RCC 7860 (cell line): Measurements from ENCODE around the gene TDRD1.

Experiments used
- DNase-seq: peaks from one replicate; pipeline ENCODE4 v3.0.0-alpha.2; 2015; ENCODE audit warnings: low spot score
- FAIRE-seq: peaks from 2 replicates; lab custom pipeline; 2012; peaks lifted over from hg19 to GRCh38; lab: Jason Lieb, UNC

The TDRD1 gene

GRCh38 chr10:114228156-114228555 is 49.0 kb downstream of the TDRD1 start:
- DNase-seq (no peak), FAIRE-seq (no peak)

DNA sequence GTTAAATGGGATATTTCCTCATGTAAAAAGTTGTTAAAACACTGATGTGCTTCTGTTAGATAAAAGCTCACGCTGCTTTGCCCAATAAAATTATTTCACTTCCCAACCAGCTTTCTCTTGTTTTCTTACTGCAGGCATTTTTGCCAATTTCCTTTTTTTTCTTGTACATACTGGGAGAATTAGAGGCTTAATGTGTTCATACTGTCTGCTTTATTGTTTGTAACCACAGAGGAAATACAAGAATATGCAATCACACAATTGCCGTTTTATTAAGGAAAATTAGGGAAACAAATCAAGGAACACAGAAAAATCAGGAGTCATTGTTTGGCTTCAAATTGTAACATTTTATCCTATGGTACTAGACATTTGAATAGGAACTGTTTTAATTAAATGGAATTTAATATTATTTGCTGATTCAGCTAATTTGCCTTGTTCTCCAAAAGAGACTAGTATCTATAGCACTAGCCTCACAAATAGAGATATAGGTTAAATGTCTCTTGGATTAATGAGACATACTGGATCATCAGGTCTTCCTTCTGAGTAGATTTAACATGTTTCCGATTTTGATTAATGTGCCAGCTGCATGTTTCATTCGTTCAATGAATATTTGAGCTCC is 53.5 kb downstream of the TDRD1 start:
- DNase-seq (no peak), FAIRE-seq (no peak)

GRCh38 chr10:114233482-114233881 is 54.3 kb downstream of the TDRD1 start:
- FAIRE-seq = no peak

DNA sequence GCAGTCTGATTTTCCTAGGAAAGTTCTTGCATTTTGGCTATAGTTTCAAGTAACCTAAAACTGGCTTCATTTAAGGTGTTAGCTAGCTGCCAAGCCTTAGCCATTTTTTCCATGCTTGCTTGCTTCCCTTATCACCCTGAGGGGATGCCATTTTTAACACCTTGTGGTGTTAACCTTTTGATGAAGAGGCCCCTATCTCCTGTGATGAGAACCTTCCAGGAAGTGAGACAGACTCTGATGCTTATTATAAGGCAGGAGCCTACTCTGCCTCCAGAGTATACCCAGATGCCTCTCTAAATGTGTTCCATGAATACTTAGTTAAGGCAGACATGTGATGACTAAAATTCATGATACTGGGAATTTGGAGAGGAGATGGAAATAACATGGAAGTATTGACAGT is 55.0 kb downstream of the TDRD1 start:
- no peak for FAIRE-seq
- no peak for DNase-seq

More at GRCh38 chr10:114233482-114233881, 54.3 kb downstream of the TDRD1 start:
- no peak for DNase-seq

DNA sequence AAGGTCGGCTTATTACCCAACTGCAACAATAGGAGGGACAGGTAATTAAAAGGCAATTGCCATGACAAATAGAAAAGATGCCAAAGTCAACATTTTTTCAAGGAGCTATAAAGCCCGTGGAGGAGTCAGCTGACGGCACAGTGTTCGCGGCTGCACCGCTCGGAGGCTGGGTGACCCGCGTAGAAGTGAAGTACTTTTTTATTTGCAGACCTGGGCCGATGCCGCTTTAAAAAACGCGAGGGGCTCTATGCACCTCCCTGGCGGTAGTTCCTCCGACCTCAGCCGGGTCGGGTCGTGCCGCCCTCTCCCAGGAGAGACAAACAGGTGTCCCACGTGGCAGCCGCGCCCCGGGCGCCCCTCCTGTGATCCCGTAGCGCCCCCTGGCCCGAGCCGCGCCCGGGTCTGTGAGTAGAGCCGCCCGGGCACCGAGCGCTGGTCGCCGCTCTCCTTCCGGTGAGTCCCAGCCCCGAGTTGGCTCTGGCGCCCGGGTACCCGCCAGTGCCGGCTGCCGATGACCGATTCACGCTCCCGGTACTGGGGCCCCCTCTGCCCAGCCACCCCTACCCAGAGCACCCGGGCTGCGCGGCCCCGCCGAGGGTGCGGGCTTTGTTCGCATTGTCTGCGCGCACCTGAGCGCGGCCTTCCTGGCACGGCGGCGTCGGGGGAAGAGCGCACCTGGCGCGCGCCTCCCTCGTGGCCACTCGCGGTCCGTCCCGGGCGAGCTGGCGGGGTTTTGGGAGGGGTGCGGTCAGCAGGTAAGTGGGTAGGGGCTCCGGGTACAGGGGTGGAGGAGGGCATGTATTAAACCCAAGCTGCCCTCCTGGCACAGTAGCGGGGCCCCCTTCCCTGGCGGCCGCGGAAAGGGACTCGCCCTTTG is 60.2 kb downstream of the TDRD1 start, which contains the start of gene VWA2:
VWA2 (plus strand) TSS at position 138 of the 877 bp plus-strand sequence. CDS start 9,460 bp downstream, outside the sequence.
- no peak for DNase-seq
- no peak for FAIRE-seq

DNA sequence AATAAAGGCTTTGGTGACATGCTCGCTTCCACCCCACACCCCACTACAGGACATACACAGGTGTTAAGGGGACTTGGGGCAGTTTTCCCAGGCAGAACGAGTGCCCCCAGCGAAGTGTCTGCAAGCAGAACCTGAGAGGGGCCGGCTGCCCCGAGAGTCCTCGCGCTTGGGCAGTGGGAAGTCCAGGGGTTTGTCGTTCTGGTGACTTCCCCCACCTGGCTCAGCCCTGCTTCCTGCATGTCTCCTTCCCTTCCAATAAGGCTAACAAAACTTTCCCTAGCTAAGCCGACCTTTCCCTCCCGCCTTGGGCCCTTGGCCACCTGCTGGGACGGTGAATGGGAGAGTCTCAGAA is 60.8 kb downstream of the TDRD1 start:
- DNase-seq = no peak
- no peak for FAIRE-seq

DNA sequence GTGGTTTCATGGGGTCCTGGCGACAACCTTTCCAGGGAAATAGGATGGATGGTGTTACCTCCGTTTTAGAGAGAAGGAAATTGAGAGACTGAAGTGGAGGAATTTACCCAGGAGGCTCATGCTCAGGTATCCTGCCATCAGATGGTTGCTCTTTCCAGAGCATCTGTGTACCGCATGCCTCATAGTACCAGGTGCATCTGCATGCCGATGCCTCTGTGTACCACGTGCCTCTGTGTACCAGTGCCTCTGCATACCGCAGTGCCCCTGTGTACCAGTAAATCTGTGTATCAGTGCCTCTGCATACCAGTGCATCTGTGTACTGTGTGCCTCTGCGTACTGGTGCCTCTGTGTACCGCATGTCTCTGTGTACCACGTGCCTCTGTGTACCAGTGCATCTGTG is 63.1 kb downstream of the TDRD1 start:
- DNase-seq (no peak), FAIRE-seq (no peak)

GRCh38 chr10:114243661-114244060 is 64.5 kb downstream of the TDRD1 start:
- no peak for FAIRE-seq
- DNase-seq = no peak

DNA sequence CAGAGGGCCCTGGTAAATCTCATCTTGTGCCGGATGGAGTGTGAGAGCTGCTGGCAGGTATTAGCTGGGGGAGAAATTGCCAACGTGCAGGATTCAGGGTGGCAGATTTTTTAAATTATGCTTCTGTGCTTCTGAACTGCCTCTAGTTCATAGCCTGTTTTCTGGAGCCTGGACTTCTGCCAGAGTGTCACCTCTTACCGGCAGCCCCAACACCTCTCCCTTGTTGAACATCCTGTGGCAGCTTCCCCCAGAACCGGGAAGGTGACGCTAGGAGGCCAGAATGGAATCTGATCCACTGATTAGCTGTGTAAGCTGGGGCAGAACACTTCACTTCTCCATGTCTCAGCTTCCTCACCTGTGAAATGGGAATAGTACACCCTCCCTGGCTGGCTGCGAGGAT is 65.0 kb downstream of the TDRD1 start:
- FAIRE-seq (no peak), DNase-seq (no peak)

GRCh38 chr10:114245121-114245791 is 66.1 kb downstream of the TDRD1 start:
- DNase-seq = peak; percentile 17
- no peak for FAIRE-seq

GRCh38 chr10:114246679-114247305 is 67.6 kb downstream of the TDRD1 start:
- no peak for DNase-seq
- no peak for FAIRE-seq

DNA sequence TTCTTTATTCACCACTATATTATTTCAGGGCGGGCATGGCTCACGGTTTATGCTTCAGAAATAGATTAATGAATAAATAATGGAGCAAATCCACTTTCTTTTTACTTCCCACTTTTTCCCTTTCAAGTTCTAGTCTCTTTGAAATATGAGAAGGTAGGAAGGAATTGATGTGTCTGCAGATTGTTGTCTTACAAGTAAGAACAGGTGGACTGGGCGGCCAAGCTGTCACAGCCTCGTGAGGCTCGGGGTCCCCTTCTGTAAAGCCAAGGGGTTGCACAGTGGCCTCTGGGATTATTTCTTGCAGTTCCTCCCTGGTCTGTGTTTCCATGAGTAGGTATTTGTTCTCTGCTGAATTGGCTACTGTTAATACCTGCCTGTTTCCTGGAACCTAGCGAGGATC is 71.1 kb downstream of the TDRD1 start:
- no peak for FAIRE-seq
- DNase-seq = no peak

DNA sequence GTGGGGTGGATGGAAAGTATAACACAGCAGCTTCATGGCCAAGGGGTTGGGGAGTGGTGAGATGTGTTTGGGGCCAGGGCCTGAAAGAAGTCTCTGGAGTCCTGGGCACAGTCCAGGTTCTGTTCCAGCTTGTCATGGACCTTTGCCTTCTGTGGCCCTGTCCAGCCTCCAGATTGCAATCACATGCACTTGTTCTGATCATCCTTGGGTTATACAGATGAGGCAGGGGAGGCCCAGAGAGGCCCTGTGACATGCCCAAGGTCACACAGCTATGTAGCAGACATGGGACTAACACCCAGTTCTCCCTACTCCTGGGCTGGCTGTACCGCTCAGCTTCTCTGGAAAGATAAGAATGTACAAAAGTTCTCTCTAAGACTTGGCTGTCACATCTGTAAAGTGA is 71.6 kb downstream of the TDRD1 start:
- no peak for FAIRE-seq
- no peak for DNase-seq

GRCh38 chr10:114252092-114252491 is 72.9 kb downstream of the TDRD1 start:
- DNase-seq = no peak

GRCh38 chr10:114252883-114253282 is 73.7 kb downstream of the TDRD1 start:
- DNase-seq = no peak
- no peak for FAIRE-seq

More at GRCh38 chr10:114252092-114252491, 72.9 kb downstream of the TDRD1 start:
- FAIRE-seq = no peak

DNA sequence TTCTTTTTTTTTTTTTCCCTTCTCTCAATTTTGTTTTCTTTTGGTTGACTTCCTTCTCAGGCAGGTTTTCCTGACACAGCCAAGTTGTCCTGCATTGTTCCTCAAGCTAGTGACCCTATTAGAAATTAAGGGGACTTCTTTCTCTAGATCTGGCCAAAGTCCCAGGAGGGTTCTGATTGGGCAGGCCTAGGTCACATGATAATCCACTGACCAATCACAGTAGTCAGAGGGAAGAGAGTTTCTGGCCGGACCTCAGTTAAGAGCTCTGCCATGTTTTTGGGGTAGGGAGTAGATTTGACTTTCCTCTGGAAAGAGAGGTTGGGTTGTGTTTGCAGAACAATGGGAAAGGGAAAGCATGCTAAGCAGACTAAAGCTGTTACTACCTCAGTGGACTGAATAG is 76.1 kb downstream of the TDRD1 start:
- no peak for FAIRE-seq
- no peak for DNase-seq

DNA sequence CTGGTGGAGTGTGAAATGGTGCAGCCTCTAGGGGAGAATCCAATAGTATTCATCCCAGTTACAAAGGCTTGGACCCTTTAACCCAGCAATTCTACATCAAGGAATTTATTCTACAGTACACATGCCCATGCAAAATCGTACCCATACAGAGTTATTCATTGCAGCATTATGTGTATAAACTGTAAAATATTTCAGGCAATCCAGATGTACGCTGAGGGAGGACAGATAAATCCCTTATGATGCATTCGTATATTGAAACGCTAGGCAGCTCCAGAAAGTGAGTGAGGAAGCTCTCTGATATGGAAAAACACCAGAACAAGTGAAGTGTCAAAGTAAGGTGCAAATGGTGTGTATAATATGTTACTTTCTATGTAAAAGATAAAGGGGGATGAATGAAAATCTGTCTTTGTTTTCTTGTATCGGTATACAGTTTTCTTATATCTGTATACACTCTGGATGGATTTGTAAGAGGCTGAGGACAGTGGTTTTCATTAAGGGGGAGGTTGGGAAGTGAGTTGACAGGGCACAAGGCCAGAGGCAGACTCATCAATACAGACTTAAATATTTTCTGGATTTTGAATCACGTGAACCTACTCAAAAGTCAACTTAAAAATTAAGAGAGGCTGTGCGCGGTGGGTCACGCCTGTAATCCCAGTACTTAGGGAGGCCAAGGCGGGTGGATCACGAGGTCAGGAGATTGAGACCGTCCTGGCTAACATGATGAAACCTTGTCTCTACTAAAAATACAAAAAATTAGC is 77.0 kb downstream of the TDRD1 start:
- no peak for FAIRE-seq
- no peak for DNase-seq

DNA sequence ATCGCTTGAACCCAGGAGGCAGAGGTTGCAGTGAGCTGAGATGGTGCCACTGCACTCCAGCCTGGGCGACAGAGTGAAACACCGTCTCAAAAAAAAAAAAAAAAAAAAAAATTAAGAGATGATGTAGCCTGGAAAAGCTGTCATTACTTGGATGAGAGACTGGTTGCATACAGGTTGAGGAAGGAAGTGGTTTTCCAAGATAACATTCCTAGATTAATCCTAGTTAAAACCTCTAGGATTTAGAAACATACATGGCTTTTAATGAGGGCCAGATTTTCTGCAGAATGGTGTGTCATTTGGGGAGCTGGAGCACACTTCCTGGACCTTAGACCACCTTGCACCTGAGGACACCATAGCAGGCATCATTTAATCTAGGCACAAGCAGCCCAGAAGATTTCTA is 77.7 kb downstream of the TDRD1 start:
- FAIRE-seq = no peak

DNA sequence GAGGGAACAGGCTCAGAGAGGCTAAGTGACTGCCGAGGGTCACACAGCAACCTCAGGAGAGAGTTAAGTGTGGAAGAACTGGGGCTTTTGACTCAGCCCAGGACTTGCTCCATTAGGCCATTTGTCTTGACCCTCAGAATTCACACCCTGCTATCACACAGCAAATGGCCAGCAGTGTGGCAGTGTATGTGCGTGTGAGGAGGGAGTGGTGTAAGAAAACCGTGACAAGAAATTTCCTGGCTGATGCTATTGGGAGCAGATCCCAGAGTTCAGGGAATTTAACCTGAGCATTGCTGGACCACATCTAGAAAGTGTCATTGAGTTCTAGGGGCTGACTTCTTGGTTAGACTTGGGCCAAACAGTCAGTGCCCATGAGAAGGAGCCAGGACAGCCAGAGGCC is 78.3 kb downstream of the TDRD1 start:
- FAIRE-seq (no peak), DNase-seq (no peak)

More for the DNA sequence above, 77.7 kb downstream of the TDRD1 start:
- peak; percentile 50 for DNase-seq

DNA sequence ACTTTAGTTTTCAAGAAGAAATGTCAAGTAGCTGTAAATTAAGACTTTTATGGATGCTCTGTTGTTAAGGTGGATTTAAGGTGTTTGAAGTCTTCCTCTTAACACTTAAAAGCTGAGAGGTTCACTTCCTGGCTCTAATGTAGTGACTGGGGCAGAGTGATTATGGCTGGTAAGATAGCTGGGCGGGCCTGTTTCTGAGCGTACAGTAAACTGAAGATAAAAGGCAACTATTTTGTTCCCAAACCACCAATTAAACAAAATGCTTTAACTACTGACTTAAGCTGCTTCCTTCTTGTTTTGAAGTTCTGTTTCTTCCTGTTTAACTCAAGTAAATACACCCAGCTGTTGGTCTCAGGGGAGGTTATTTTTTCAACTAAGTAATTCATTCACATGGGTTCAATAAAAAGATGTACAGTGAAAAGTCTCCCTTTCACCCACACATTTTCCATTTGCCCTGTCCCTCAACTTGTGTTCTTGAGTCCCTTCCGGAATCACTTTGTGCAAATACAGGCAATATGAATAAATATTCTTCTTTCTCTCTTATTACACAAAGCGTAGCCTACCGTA is 79.2 kb downstream of the TDRD1 start:
- FAIRE-seq = no peak
- no peak for DNase-seq
